ENCODE data around the gene SV2C.

- peak; percentile 76 for TF ChIP-seq CTCF (conservative IDR thresholded peaks at IDR 0.05)
- no peak for TF ChIP-seq ZFX (IDR thresholded peaks at IDR 0.05)
Measured at GRCh38 chr5:76337953-76338451, 254.8 kb downstream of the SV2C start.
